ENCODE results near the gene WBP11. TPM values are rescaled to one million over a fixed set of nuclear protein-coding genes. Genes with fewer than 3 reads are reported as not detected.

WBP11 gene
- total and polyA plus RNA-seq, 2 of the 13 experiments (the other 11 are each of a cell fraction or from before 2014, with no cell fraction given), result 7.6 to 31.0 TPM

DNA sequence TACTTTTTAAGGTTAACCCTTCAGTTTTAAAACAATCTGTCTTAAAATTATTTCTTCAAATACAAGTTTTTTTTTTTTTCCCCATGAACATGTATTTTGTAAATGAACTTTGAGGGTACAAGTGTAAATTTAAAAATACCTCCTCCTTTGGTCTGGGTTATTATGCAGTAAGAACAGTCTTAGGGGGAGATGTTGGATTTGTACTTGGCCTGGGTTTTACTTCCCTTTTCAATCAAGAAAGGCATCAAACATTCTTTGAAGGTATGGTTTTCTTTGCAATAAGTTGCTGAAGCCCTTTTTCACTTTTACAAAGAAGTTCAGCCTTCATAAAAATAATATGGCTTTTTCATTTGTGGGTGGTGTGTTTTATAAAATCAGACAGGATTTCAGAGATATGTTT, 20.5 kb downstream of the WBP11 start:
- Histone ChIP-seq H3K4me2 (ENCODE audit: low read depth, low read length) (no peak overlapping the region), H3K27ac (ENCODE audit: extremely low read length, insufficient read depth, low read length) (no peak overlapping the region), H3K9me3 (ENCODE audit: low read length) (no peaks in the 10 kb centered on the region), H3K4me3 (replicated peaks in 1 of 3; ENCODE audit: insufficient read depth in 1 of 3, low read depth in 2 of 3, low read length in 3 of 3) (no peak overlapping the region), H3K9ac (ENCODE audit: insufficient read depth, low read depth, low read length) (no peak overlapping the region), H3K79me2 (ENCODE audit: insufficient read depth, low read length) (no peaks in the 10 kb centered on the region), H2AFZ (ENCODE audit: low read length) (no peak overlapping the region), H4K20me1 (ENCODE audit: insufficient read depth, low read length) (no peaks in the 10 kb centered on the region), H3K4me1 (ENCODE audit: insufficient read depth, low read length) (peaks cover 18% of the 10 kb centered on the region), H3K36me3 (replicated peaks in 1 of 2; ENCODE audit: control insufficient read depth in 1 of 2, insufficient read depth in 2 of 2, low read length in 2 of 2) (peaks cover 2 to 10% of the 10 kb centered on the region in 2 experiments; a peak in 3 of 5 replicates), H3K27me3 (ENCODE audit: control insufficient read depth in 1 of 2, insufficient read depth in 2 of 2, low read length in 2 of 2) (no peaks in the 10 kb centered on the region; a peak in 1 of 5 replicates)
- BruUV-seq (replicated peaks), result no TSS peak
- DNase-seq (ENCODE audit: low spot score) (no peak), FAIRE-seq (no peak), ATAC-seq (no peak)
- ChIA-PET CTCF (ENCODE audit: low intra/inter-chr PET ratio, low total read pairs) (no interaction called here), POLR2A (interaction anchor here (3.3 kb wide), 1 partner anchor 12 kb away, joined by 26 read pairs; a partner anchor contains a TSS)
- in situ Hi-C loops (cut with HindIII; ENCODE audit: extremely low pct_ligation_motif_present, low pct_unique_long_range_greater_than_20kb) (no loop called here), intact Hi-C loops (cut with micrococcal nuclease; ENCODE audit: unreplicated experiment) (no loop called here)
- TF ChIP-seq, protein P1, sequence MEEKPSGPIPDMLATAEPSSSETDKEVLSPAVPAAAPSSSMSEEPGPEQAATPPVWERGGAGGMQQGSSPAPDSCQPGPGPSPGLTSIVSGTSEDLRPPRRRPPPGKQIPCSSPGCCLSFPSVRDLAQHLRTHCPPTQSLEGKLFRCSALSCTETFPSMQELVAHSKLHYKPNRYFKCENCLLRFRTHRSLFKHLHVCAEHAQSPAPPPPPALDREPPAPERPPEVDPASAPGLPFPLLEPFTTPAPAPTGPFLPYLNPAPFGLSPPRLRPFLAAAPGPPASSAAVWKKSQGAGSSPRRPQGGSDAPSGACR (CRISPR knock-in tag; IDR thresholded peaks at IDR 0.05), result no peak
- TF ChIP-seq ADNP (CRISPR knock-in tag; IDR thresholded peaks at IDR 0.05) (no peak), KDM2A (CRISPR knock-in tag; IDR thresholded peaks at IDR 0.05; ENCODE audit: borderline replicate concordance, low read depth) (no peak), SKI (IDR thresholded peaks at IDR 0.05; ENCODE audit: partially characterized antibody) (no peak)
- TF ChIP-seq, protein P2, sequence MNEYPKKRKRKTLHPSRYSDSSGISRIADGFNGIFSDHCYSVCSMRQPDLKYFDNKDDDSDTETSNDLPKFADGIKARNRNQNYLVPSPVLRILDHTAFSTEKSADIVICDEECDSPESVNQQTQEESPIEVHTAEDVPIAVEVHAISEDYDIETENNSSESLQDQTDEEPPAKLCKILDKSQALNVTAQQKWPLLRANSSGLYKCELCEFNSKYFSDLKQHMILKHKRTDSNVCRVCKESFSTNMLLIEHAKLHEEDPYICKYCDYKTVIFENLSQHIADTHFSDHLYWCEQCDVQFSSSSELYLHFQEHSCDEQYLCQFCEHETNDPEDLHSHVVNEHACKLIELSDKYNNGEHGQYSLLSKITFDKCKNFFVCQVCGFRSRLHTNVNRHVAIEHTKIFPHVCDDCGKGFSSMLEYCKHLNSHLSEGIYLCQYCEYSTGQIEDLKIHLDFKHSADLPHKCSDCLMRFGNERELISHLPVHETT (CRISPR knock-in tag; conservative IDR thresholded peaks at IDR 0.05), result no peak

DNA sequence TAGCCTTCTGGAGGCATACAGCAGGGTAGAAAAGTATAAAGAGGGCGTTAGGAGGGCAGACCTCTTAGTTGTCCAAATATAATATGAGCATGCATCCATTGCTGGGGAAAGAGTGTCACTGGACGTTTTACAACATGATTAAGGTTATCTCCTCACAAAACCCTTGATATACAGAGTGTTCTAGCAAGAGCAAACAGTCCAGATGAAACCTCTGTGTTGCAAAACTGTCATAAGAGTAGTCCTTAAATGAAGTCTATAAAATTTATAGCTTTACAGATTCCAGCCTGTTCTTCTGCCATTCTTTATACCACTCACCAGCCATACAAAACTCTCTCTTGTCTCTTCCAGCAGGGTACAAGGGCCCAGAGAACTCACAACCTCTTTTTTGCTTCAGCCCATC, 21.7 kb downstream of the WBP11 start:
- H3K9me3 ChIP-seq (ENCODE audit: low read length), result no peaks in the 10 kb centered on the region
- H3K27ac ChIP-seq (ENCODE audit: extremely low read length, insufficient read depth, low read length), result no peak overlapping the region
- no peaks in the 10 kb centered on the region for H3K79me2 ChIP-seq (ENCODE audit: insufficient read depth, low read length)
- H4K20me1 ChIP-seq (ENCODE audit: insufficient read depth, low read length), result no peaks in the 10 kb centered on the region
- TF ChIP-seq FOXC1 (CRISPR knock-in tag; IDR thresholded peaks at IDR 0.05; ENCODE audit: borderline replicate concordance) (no peak), ZNF7 (CRISPR knock-in tag; IDR thresholded peaks at IDR 0.05) (no peak)
- TF ChIP-seq, protein P3, sequence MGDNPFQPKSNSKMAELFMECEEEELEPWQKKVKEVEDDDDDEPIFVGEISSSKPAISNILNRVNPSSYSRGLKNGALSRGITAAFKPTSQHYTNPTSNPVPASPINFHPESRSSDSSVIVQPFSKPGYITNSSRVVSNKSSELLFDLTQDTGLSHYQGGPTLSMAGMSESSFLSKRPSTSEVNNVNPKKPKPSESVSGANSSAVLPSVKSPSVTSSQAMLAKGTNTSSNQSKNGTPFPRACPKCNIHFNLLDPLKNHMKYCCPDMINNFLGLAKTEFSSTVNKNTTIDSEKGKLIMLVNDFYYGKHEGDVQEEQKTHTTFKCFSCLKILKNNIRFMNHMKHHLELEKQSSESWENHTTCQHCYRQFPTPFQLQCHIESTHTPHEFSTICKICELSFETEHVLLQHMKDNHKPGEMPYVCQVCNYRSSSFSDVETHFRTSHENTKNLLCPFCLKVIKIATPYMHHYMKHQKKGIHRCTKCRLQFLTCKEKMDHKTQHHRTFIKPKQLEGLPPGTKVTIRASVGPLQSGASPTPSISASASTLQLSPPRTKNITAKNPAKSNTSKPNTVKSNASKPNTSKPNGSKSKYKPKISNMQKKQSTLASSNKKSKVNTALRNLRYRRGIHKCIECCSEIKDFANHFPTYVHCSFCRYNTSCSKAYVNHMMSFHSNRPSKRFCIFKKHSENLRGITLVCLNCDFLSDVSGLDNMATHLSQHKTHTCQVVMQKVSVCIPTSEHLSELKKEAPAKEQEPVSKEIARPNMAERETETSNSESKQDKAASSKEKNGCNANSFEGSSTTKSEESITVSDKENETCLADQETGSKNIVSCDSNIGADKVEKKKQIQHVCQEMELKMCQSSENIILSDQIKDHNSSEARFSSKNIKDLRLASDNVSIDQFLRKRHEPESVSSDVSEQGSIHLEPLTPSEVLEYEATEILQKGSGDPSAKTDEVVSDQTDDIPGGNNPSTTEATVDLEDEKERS (CRISPR knock-in tag; IDR thresholded peaks at IDR 0.05), result no peak
- H3K4me1 ChIP-seq (ENCODE audit: insufficient read depth, low read length), result peaks cover 30% of the 10 kb centered on the region
- H2AFZ ChIP-seq (ENCODE audit: low read length), result no peak overlapping the region
- ATAC-seq (no peak), DNase-seq (ENCODE audit: low spot score) (no peak), FAIRE-seq (no peak)
- H3K27me3 ChIP-seq (ENCODE audit: control insufficient read depth in 1 of 2, insufficient read depth in 2 of 2, low read length in 2 of 2), result no peaks in the 10 kb centered on the region; a peak in 1 of 5 replicates
- ChIA-PET CTCF (ENCODE audit: low intra/inter-chr PET ratio, low total read pairs) (no interaction called here), POLR2A (interaction anchor here (0.8 to 3.3 kb wide), 2 partner anchors 9 to 11 kb away, joined by 3 to 26 read pairs; a partner anchor contains a TSS)
- in situ Hi-C loops (cut with HindIII; ENCODE audit: extremely low pct_ligation_motif_present, low pct_unique_long_range_greater_than_20kb) (no loop called here), intact Hi-C loops (cut with micrococcal nuclease; ENCODE audit: unreplicated experiment) (no loop called here)
- no peak overlapping the region for H3K9ac ChIP-seq (ENCODE audit: insufficient read depth, low read depth, low read length)
- H3K4me2 ChIP-seq (ENCODE audit: low read depth, low read length), result no peak overlapping the region
- no peak overlapping the region for H3K4me3 ChIP-seq (replicated peaks in 1 of 3; ENCODE audit: insufficient read depth in 1 of 3, low read depth in 2 of 3, low read length in 3 of 3)
- peaks cover 0 to 4% of the 10 kb centered on the region in 2 experiments; a peak in 1 of 5 replicates for H3K36me3 ChIP-seq (replicated peaks in 1 of 2; ENCODE audit: control insufficient read depth in 1 of 2, insufficient read depth in 2 of 2, low read length in 2 of 2)
- BruUV-seq (replicated peaks), result no TSS peak
- 64% methylated on average over 2 of the region's 2 CpGs for WGBS (ENCODE audit: low lambda C conversion rate)
